HG02798 (cell line): Measurements from ENCODE around the gene ABI3BP.

ENCODE experiments used
- ATAC-seq: cut with Tn5 transposase; IDR thresholded peaks from one replicate; pipeline ENCODE4 v1.9.1; 2021; ENCODE audit warnings: mild to moderate bottlenecking; ENCODE audit not compliant: unreplicated experiment, poor library complexity

ABI3BP gene

DNA sequence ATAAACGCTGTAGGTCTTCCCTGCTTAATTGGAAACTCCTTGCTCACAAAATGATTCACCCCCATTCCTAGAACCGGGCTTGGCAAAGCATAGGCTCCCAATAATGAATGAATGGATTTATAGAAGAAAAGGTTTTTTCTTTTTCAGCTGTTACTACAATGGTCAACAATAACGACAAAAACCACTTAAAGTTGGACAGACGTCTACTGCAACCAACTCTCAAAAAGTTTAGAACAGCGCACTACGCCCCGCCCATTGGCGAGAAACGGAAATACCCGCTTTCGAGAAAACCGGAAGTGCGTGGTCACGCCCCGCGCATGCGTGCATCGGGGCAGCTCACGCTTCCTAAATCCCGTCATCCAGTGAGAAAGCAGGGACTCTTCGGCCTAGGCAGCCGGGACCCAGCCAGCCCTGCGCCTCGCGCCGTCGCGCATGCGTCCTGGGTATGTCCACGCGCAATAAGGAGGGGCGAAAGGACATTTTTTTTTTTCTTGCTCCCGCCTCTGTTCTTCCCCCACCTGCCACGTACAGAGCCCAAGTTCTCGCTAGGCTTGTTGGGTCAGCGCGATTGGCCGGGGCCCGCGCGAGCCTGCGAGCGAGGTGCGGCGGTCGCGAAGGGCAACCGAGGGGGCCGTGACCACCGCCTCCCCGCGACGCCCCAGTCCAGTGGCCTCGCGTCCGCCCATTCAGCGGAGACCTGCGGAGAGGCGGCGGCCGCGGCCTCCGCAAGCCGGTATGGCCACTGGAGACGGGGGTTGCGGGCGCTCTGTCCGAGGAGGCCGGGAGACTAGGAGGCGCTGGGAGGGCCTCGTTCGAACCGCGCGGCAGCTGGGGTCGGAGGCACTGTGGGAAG lies 284.0 kb downstream of the ABI3BP start, which contains the start of gene TFG:
TFG (plus strand) TSS at position 506 of the 853 bp plus-strand sequence. CDS start 4,192 bp downstream, outside the sequence.
- ATAC-seq = peak; percentile 96

DNA sequence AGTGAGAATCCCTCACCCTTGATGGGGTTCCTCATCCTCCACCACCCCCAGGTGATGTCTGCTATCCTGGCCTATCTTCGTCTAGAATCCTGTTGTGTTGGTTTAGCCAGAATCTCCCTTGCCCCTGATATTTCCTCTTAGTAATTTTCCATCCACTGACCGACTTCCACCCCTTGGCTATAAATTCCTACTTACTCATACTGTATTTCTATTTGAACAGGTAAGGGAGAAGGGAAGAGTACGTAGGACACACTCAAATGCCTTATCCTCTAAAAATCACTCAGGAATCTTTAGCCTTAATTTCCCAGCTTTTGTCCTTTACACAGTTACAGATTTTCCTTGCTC lies 284.6 kb downstream of the ABI3BP start:
- ATAC-seq = no peak

DNA sequence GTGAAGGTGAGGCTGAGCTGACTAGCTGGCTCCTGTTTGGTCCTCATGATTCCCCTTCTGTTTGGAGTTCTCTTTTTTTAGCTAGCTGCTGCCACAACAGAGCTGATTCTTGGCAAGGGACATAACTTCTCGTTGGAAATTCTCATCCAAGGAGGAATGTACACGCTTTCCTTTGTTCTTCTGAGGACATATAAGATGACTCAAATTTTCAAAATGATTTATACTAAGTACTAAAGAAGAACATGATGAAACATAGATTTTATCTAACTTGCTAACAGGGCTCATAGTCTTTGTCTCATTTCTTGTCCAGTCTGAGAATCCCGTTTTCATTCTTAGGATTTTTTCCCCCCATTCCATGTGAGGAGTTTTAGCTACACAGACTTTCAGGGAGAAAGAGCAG lies 286.9 kb downstream of the ABI3BP start:
- ATAC-seq = no peak

DNA sequence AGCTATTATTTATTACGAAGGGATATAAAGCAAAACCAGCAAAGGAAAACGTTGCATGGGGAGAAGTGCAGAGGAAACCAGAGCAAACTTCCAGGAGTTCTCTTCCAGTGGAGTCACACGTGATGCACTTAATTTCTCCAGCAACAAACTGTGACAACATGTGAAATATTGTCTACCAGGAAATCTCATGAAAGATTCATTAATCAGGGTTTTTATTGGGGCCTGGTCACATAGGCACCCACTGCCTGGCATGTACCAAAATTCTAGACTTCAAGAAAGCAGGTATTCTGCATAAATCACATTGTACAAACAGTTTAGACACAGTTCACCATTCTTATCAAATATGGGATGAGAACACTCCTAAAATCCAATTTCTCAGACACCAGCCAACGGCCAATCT lies 289.4 kb downstream of the ABI3BP start:
- no peak for ATAC-seq

DNA sequence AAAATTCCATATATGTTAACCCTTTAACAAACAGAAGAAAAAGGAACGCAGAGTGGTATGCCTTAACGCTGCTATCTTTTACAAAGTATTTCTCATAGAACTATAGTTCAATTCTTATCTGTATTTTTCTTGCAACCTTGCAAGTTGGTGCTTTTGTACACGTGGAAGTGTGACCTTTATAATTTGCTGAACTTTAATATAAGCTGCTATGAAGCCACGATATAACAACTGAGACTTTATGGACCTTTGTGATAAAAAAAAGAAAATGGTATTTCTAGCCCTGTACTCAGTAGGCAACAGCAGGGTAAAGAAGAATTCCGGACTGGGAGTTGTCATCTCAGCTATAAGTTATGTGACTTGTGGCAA lies 290.3 kb downstream of the ABI3BP start:
- no peak for ATAC-seq

DNA sequence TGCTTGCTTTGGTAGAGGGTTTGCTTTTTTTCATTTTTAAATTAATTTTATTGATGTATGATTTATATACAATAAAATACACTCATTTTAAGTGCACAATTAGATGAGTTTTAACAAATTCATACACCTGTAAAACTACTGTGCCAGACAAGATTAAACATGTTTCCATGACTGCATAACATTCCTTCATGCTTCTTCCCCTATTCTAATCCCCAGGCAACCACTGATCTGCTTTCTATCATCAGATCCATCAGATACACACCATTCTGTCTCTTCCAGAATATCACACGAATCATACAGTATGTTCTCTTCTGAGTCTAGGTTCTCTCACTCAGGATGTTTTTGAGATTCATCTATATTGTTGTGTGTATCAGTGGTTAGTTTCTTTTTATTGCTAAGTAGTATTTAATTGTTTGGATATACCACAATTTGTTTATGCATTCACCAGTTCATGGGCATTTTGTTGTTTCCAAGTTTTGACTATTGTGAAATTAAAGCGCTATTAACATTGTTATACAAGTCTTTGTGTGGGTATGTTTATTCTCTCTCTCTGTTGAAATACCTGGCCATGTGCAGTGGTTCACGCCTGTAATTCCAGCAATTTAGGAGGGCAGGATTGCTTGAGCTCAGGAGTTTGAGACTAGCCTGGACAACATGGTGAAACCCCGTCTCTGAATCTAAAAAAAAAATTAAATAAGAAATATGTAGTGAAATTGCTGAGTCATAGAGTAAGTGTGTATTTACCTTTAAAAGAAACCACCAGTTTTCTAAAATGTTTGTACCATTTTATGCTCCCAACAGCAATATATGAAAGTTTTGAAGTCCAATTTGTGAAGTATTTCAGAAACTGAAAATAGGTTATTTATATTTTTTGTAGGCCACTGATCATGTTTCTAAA lies 290.9 kb downstream of the ABI3BP start:
- ATAC-seq = no peak

DNA sequence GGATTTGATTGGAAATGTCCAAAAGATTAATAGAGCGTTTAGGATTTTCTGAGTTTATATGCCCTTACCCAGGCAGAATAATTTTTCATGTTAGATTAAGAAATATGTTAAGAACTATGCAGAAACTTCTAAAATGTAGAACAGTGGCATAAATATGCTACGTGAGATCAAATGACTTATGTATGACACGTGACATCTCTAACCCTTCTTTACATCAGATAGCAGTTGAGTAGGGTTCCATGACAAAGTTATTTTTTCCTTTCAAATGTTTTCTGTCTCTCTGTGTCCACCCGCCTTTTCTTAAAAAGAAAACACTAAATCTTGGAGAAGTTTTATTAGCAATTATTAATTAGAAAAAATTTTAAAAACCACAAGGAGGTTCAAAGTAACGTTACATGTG lies 292.5 kb downstream of the ABI3BP start:
- no peak for ATAC-seq
